ENCODE measurements around the gene HEY2.
A peak's percentile ranks its signal among the peaks of the same experiment; 100 is the strongest.
"Not testable (repeated sequence)": the region's sequence is repeated elsewhere in the genome, so short reads cannot be mapped to it uniquely, and the experiment has no call there.

Gene HEY2

GRCh38 chr6:125749173-125749864 lies at the start of gene HEY2:
Gene HEY2, plus strand, starts transcription at chr6:125749632. Its CDS starts 145 bp downstream, at chr6:125749777.
- peak; percentile 74 for DNase-seq (ENCODE audit: low read depth)

- no peak for DNase-seq (ENCODE audit: low read depth)
Measured at GRCh38 chr6:125700581-125701353, 48.7 kb upstream of the HEY2 start.

- DNase-seq (ENCODE audit: low read depth): no peak
Measured at GRCh38 chr6:125701354-125701668, 48.1 kb upstream of the HEY2 start.

- DNase-seq (ENCODE audit: low read depth): not testable (repeated sequence)
Measured at GRCh38 chr6:125703882-125704281, 45.5 kb upstream of the HEY2 start.

- DNase-seq (ENCODE audit: low read depth): no peak
Measured at GRCh38 chr6:125707615-125708243, 41.7 kb upstream of the HEY2 start.

GRCh38 chr6:125711013-125711675 lies 38.3 kb upstream of the HEY2 start:
- DNase-seq (ENCODE audit: low read depth): no peak

GRCh38 chr6:125714441-125715090 lies 34.9 kb upstream of the HEY2 start:
- DNase-seq (ENCODE audit: low read depth): no peak

- DNase-seq (ENCODE audit: low read depth): no peak
Measured at GRCh38 chr6:125717120-125717731, 32.2 kb upstream of the HEY2 start.

GRCh38 chr6:125718109-125718508 lies 31.3 kb upstream of the HEY2 start:
- no peak for DNase-seq (ENCODE audit: low read depth)

GRCh38 chr6:125722886-125723285 lies 26.5 kb upstream of the HEY2 start:
- DNase-seq (ENCODE audit: low read depth): no peak

GRCh38 chr6:125727216-125727615 lies 22.2 kb upstream of the HEY2 start:
- DNase-seq (ENCODE audit: low read depth): no peak

GRCh38 chr6:125728739-125729138 lies 20.7 kb upstream of the HEY2 start:
- DNase-seq (ENCODE audit: low read depth): no peak

- DNase-seq (ENCODE audit: low read depth): no peak
Measured at GRCh38 chr6:125729983-125730382, 19.4 kb upstream of the HEY2 start.

- DNase-seq (ENCODE audit: low read depth): no peak
Measured at GRCh38 chr6:125732398-125732797, 17.0 kb upstream of the HEY2 start.

GRCh38 chr6:125733516-125734300 lies 15.7 kb upstream of the HEY2 start:
- DNase-seq (ENCODE audit: low read depth): no peak

- no peak for DNase-seq (ENCODE audit: low read depth)
Measured at GRCh38 chr6:125738276-125738675, 11.2 kb upstream of the HEY2 start.

- DNase-seq (ENCODE audit: low read depth): no peak
Measured at GRCh38 chr6:125739364-125739763, 10.1 kb upstream of the HEY2 start.

- no peak for DNase-seq (ENCODE audit: low read depth)
Measured at GRCh38 chr6:125741336-125741735, 8.1 kb upstream of the HEY2 start.

GRCh38 chr6:125742024-125742423 lies 7.4 kb upstream of the HEY2 start:
- no peak for DNase-seq (ENCODE audit: low read depth)

GRCh38 chr6:125742464-125743120 lies 6.8 kb upstream of the HEY2 start:
- no peak for DNase-seq (ENCODE audit: low read depth)

Measured in activated T-cell treated with anti-CD3 and anti-CD28 coated beads for 24 hours (primary cell).